Measurements from ENCODE around the gene C11orf52.
"Not testable (repeated sequence)": the region's sequence is repeated elsewhere in the genome, so short reads cannot be mapped to it uniquely, and the experiment has no call there.

C11orf52 gene

GRCh38 chr11:111913031-111913861, 5.5 kb upstream of the C11orf52 start:
- DNase-seq = no peak

DNA sequence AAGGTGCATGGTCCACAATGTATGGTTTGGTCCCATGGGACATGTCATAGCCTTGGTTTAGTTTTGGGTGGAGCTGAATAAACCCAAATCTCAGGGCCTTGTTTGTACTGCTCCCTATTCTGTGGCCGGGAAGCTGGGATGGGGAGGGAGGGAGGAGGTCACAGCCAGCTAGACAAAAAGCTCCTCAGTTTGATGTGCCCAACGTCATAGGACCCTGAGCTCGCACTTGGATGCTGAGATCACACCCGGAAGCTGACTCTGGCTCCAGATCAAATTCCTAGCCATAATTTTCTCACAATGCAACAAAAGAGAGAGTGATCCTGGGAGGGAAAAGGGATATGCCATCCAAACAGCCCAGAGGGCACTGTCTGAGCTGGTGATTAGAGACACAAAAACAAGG, 4.7 kb upstream of the C11orf52 start:
- no peak for DNase-seq

DNA sequence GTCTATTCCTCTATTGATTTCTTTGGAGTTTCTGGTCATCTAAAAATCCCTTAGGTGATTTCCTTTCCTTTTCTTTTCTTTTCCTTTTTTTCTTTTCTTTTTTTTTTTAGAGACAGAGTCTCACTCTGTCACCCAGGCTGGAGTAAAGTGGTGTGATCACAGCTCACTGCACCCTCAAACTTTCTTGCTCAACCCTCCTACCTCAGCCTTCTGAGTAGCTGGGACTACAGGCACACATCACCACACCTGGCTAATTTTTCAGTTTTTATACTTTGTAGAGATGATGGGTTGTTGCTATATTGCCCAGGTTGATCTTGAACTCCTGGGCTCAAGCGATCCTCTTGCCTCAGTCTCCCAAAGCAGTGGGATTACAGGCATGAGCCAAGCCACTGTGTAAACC, 1.9 kb upstream of the C11orf52 start:
- no peak for DNase-seq

GRCh38 chr11:111917312-111917711, 1.4 kb upstream of the C11orf52 start:
- DNase-seq = no peak

DNA sequence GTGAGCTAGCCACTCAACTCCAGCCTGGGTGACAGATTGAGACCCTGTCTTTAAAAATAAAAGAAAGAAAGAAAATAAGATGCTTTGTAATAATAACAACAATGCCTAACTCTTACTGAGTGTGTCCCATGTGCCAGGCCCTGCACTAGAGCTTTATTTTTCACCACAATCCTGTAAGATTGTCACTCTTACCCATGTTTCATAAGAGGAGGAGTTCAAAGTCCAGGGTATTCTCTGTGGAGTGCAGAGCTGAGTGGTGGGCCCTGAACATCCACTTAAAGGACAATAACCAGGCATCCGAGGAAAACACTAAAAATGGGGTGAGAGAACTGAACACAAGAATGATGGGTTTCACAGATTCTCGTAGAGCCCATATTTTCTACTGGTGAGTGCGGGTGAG, 925 bp upstream of the C11orf52 start:
- no peak for DNase-seq

GRCh38 chr11:111920908-111921307, 2.2 kb downstream of the C11orf52 start:
- no peak for DNase-seq

DNA sequence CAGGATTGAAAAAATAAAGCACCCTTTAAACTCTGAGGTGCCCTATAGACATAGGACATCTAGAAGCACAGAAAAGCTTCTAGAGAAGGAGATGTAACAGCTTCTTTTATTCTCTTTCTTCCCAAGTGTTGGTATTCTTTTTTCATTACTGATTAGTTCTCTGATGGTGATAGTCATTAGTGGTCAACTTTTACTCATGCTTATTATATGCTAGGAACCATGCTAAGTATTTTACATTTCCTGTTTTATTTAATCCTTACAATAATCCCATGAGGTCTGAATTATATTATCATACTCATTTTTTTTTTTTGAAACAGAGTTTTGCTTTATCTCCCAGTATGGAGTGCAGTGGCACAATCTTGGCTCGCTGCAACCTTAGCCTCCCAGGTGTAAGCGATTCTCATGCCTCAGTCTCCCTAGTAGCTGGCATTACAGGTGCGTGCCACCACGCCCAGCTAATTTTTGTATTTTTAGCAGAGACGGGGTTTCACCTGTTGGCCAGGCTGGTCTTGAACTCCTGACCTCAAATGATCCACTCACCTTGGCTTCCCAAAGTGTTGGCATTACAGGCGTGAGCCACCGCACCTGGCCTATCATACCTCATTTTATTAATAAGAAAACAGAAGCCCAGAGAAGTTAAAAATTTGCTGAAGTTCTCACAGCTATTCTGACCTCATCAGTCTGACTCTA, 3.0 kb downstream of the C11orf52 start:
- DNase-seq = no peak

DNA sequence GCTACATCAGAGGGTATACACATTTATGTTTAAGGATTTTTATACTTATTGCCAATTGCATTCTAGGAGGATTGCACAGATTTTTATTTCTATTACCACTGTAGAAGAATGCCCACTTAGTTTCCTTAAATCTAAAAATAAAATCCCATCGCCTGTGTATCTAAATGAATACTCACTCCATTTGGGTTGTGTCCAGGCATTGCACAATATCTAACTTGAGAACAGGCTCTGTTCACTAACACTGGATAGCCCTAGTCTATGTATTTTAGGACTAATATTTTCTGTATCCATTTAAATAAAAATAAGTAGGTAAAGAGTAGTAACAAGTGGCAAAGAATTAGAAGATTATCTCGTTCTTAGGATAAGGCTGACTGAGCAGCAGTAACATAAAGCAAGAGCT, 4.1 kb downstream of the C11orf52 start:
- DNase-seq = no peak

- DNase-seq = no peak
Measured at GRCh38 chr11:111923351-111923788, 4.7 kb downstream of the C11orf52 start.

DNA sequence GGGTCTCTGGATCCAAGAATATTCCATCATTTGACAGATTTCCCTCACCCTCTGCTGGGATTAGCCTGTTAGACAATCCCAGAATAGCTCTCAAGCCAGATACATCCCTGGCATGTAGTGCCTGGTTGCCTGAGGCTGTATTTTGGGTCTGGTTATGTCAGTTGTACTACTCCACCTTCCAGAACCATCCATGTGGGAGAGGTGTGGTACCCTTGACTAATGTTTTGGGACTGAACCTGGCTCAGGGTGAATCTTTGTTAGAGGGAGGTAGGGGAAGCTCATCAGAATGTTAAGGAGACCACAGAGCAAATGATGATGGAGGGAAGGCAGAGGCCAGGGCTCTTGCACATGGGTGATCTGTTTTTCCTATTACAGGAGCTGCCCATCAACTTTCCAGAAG, 5.2 kb downstream of the C11orf52 start:
- no peak for DNase-seq

DNA sequence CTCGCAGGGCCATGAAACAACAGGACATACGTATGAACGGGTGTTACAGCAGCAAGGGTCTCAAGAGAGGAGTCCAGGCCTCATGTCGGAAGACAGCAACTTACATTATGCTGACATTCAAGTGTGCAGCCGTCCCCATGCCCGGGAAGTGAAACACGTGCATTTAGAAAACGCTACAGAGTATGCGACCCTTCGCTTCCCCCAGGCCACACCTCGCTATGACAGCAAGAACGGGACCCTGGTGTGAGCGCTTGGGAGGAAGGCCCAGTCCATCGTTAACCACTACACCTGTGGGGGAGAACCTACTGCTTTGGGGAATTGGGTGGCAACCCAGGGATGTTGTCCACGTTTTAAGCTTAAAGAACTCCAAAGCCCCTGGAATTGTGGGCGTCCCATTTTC, 7.2 kb downstream of the C11orf52 start:
- no peak for DNase-seq

- peak; percentile 98 for DNase-seq
Measured at GRCh38 chr11:111926505-111927391, 8.0 kb downstream of the C11orf52 start.

GRCh38 chr11:111930472-111930871, 11.8 kb downstream of the C11orf52 start:
- no peak for DNase-seq

GRCh38 chr11:111932611-111932950, 13.9 kb downstream of the C11orf52 start:
- DNase-seq = no peak

DNA sequence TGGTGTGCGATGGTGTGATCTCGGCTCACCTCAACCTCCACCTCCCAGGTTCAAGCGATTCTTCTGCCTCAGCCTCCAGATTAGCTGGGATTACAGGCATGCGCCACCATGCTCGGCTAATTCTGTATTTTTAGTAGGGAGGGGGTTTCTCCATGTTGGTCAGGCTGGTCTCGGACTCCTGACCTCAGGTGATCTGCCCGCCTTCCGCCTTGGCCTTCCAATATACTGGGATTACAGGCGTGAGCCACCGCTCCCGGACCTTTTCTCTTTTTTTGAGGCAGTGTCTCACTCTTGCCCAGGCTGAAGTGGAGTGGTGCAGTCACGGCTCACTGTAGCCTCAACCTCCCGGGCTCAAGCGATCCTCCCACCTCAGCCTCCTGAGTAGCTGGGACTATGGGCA, 14.5 kb downstream of the C11orf52 start:
- not testable (repeated sequence) for DNase-seq

GRCh38 chr11:111933872-111934271, 15.2 kb downstream of the C11orf52 start:
- DNase-seq = no peak

GRCh38 chr11:111934306-111934705, 15.6 kb downstream of the C11orf52 start:
- DNase-seq = no peak

- no peak for DNase-seq
Measured at GRCh38 chr11:111935317-111936039, 16.8 kb downstream of the C11orf52 start.

- no peak for DNase-seq
Measured at GRCh38 chr11:111936040-111936540, 17.4 kb downstream of the C11orf52 start.

- no peak for DNase-seq
Measured at GRCh38 chr11:111937461-111937769, 18.7 kb downstream of the C11orf52 start.

DNA sequence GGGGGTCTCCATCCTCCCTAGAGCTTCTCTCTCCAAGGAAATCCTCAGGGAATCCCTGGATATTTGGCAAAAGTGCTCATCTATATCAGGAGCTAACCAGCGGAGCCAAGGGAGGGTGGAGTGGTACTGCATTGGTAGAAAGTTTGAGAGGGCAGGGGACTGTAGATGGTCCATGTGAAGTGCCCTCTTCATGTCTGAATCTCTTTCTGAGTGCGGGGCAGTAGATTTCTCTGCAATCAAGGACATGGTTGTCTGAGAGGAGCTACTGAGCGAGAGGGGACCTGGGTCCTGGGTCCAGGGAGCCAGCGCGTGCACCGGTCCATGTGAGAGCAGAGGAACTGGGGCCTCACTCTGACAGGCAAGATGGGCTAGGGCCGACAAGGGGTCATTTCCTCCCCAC, 19.1 kb downstream of the C11orf52 start:
- no peak for DNase-seq

- DNase-seq = peak; percentile 71
Measured at GRCh38 chr11:111938687-111939160, 20.0 kb downstream of the C11orf52 start.
